ENCODE data around the gene RASAL3. TPM values are rescaled to one million over a fixed set of nuclear protein-coding genes. Genes with fewer than 3 reads are reported as not detected.

Gene RASAL3
- total RNA-seq, 2 donors from 2014 or later: 2.6 to 3.6 TPM

- peaks cover 11 to 34% of the 10 kb centered on the region in 2 donors for H3K36me3 ChIP-seq (replicated peaks in 1 of 2; ENCODE audit: insufficient read depth in 1 of 2, low read depth in 2 of 2)
- no peaks in the 10 kb centered on the region for H3K27me3 ChIP-seq
- intact Hi-C loops (cut with DNase I): no loop called here
- TF ChIP-seq CTCF (IDR thresholded peaks at IDR 0.05) (no peak), POLR2A (IDR thresholded peaks at IDR 0.05) (no peak)
- H3K9me3 ChIP-seq: no peaks in the 10 kb centered on the region
- WGBS, 2 donors: 94 to 99% methylated on average over 10 to 12 of the region's 13 CpGs
- H3K4me3 ChIP-seq: no peak overlapping the region
- peaks cover 22% of the 10 kb centered on the region for H3K4me1 ChIP-seq
- no peak overlapping the region for H3K27ac ChIP-seq
- DNase-seq (no peak), ATAC-seq (no peak)
Measured at GRCh38 chr19:15424121-15424520, 40.2 kb downstream of the RASAL3 start.

GRCh38 chr19:15423130-15423529, 41.2 kb downstream of the RASAL3 start:
- H3K9me3 ChIP-seq: no peaks in the 10 kb centered on the region
- peaks cover 11 to 34% of the 10 kb centered on the region in 2 donors for H3K36me3 ChIP-seq (replicated peaks in 1 of 2; ENCODE audit: insufficient read depth in 1 of 2, low read depth in 2 of 2)
- intact Hi-C loops (cut with DNase I): no loop called here
- H3K27me3 ChIP-seq: no peaks in the 10 kb centered on the region
- H3K27ac ChIP-seq: no peak overlapping the region
- H3K4me3 ChIP-seq: no peak overlapping the region
- TF ChIP-seq CTCF (IDR thresholded peaks at IDR 0.05): no peak
- TF ChIP-seq POLR2A (IDR thresholded peaks at IDR 0.05): no peak
- 93 to 94% methylated on average over 2 to 6 of the region's 6 CpGs for WGBS, 2 donors
- no peak for DNase-seq
- H3K4me1 ChIP-seq: peaks cover 22% of the 10 kb centered on the region
- no peak for ATAC-seq

GRCh38 chr19:15422296-15423075, 41.9 kb downstream of the RASAL3 start:
- DNase-seq: no peak
- Histone ChIP-seq H3K27me3 (no peaks in the 10 kb centered on the region), H3K4me1 (peaks cover 27% of the 10 kb centered on the region), H3K4me3 (no peak overlapping the region), H3K27ac (no peak overlapping the region), H3K9me3 (no peaks in the 10 kb centered on the region), H3K36me3 (replicated peaks in 1 of 2; ENCODE audit: insufficient read depth in 1 of 2, low read depth in 2 of 2) (peaks cover 11 to 34% of the 10 kb centered on the region in 2 donors)
- intact Hi-C loops (cut with DNase I): no loop called here
- TF ChIP-seq CTCF (IDR thresholded peaks at IDR 0.05) (no peak), POLR2A (IDR thresholded peaks at IDR 0.05) (no peak)
- no peak for ATAC-seq
- 93 to 94% methylated on average over 15 to 21 of the region's 22 CpGs for WGBS, 2 donors

GRCh38 chr19:15421721-15422260, 42.6 kb downstream of the RASAL3 start:
- ATAC-seq: no peak
- 65 to 73% methylated on average over 9 to 15 of the region's 15 CpGs for WGBS, 2 donors
- Histone ChIP-seq H3K4me1 (peaks cover 34% of the 10 kb centered on the region), H3K9me3 (no peaks in the 10 kb centered on the region), H3K36me3 (replicated peaks in 1 of 2; ENCODE audit: insufficient read depth in 1 of 2, low read depth in 2 of 2) (peaks cover 11 to 28% of the 10 kb centered on the region in 2 donors), H3K27ac (peak overlapping the region in 1 of 4 donors; percentile 16), H3K4me3 (no peak overlapping the region), H3K27me3 (no peaks in the 10 kb centered on the region)
- peak; percentile 44 to 69 (median 56) for DNase-seq
- TF ChIP-seq POLR2A (IDR thresholded peaks at IDR 0.05) (no peak), CTCF (IDR thresholded peaks at IDR 0.05) (no peak)
- intact Hi-C loops (cut with DNase I): no loop called here
